Measurements from ENCODE around the gene RAB7A.

The RAB7A gene

GRCh38 chr3:128707928-128708494, 18.0 kb upstream of the RAB7A start:
- H3K4me3 ChIP-seq (ENCODE audit: insufficient read depth, low read length, poor library complexity, severe bottlenecking): no peak overlapping the region
- H3K9me3 ChIP-seq (ENCODE audit: insufficient read depth, low read length): no peaks in the 10 kb centered on the region
- H3K27me3 ChIP-seq (ENCODE audit: low read length): no peaks in the 10 kb centered on the region
- H3K36me3 ChIP-seq (ENCODE audit: low read length): no peaks in the 10 kb centered on the region
- H3F3A ChIP-seq (ENCODE audit: insufficient read depth): no peaks in the 10 kb centered on the region
- H3K9me2 ChIP-seq (replicated peaks; ENCODE audit: insufficient read depth, low read length): no peaks in the 10 kb centered on the region
- H2AFZ ChIP-seq (ENCODE audit: low read depth, low read length, severe bottlenecking): no peak overlapping the region
- H3K4me2 ChIP-seq (ENCODE audit: low read depth, low read length, poor library complexity, severe bottlenecking): no peak overlapping the region
- H3K27ac ChIP-seq (ENCODE audit: low read depth, low read length): no peak overlapping the region
- H3K79me2 ChIP-seq (ENCODE audit: insufficient read depth, low read length): no peaks in the 10 kb centered on the region
- H4K20me1 ChIP-seq (ENCODE audit: low read depth, low read length): no peaks in the 10 kb centered on the region
- no peak for TF ChIP-seq CTCF (IDR thresholded peaks at IDR 0.05; ENCODE audit: insufficient read depth, low read length, poor library complexity, severe bottlenecking)
- no peak for TF ChIP-seq EZH2phosphoT487 (conservative IDR thresholded peaks at IDR 0.05; ENCODE audit: low read length)
- no peak overlapping the region for H3K9ac ChIP-seq (ENCODE audit: low read length)

- H3F3A ChIP-seq (ENCODE audit: insufficient read depth): no peaks in the 10 kb centered on the region
- H4K20me1 ChIP-seq (ENCODE audit: low read depth, low read length): no peaks in the 10 kb centered on the region
- H3K9me2 ChIP-seq (replicated peaks; ENCODE audit: insufficient read depth, low read length): no peaks in the 10 kb centered on the region
- no peak overlapping the region for H2AFZ ChIP-seq (ENCODE audit: low read depth, low read length, severe bottlenecking)
- no peak overlapping the region for H3K9ac ChIP-seq (ENCODE audit: low read length)
- no peak overlapping the region for H3K4me2 ChIP-seq (ENCODE audit: low read depth, low read length, poor library complexity, severe bottlenecking)
- H3K4me3 ChIP-seq (ENCODE audit: insufficient read depth, low read length, poor library complexity, severe bottlenecking): no peak overlapping the region
- no peak overlapping the region for H3K27ac ChIP-seq (ENCODE audit: low read depth, low read length)
- H3K27me3 ChIP-seq (ENCODE audit: low read length): no peaks in the 10 kb centered on the region
- H3K36me3 ChIP-seq (ENCODE audit: low read length): no peaks in the 10 kb centered on the region
- TF ChIP-seq EZH2phosphoT487 (conservative IDR thresholded peaks at IDR 0.05; ENCODE audit: low read length): no peak
- TF ChIP-seq CTCF (IDR thresholded peaks at IDR 0.05; ENCODE audit: insufficient read depth, low read length, poor library complexity, severe bottlenecking): no peak
- H3K9me3 ChIP-seq (ENCODE audit: insufficient read depth, low read length): no peaks in the 10 kb centered on the region
- no peaks in the 10 kb centered on the region for H3K79me2 ChIP-seq (ENCODE audit: insufficient read depth, low read length)
These were observed 16.9 kb upstream of the RAB7A start for GRCh38 chr3:128709038-128709437.

- H3K4me2 ChIP-seq (ENCODE audit: low read depth, low read length, poor library complexity, severe bottlenecking): no peak overlapping the region
- no peaks in the 10 kb centered on the region for H3K9me3 ChIP-seq (ENCODE audit: insufficient read depth, low read length)
- H3K27ac ChIP-seq (ENCODE audit: low read depth, low read length): no peak overlapping the region
These were observed 16.3 kb upstream of the RAB7A start for GRCh38 chr3:128709506-128710210.

More at GRCh38 chr3:128709506-128710210, 16.3 kb upstream of the RAB7A start:
- Histone ChIP-seq H4K20me1 (ENCODE audit: low read depth, low read length) (no peaks in the 10 kb centered on the region), H2AFZ (ENCODE audit: low read depth, low read length, severe bottlenecking) (no peak overlapping the region), H3K27me3 (ENCODE audit: low read length) (no peaks in the 10 kb centered on the region), H3K79me2 (ENCODE audit: insufficient read depth, low read length) (no peaks in the 10 kb centered on the region), H3K4me3 (ENCODE audit: insufficient read depth, low read length, poor library complexity, severe bottlenecking) (no peak overlapping the region), H3K9ac (ENCODE audit: low read length) (no peak overlapping the region), H3F3A (ENCODE audit: insufficient read depth) (no peaks in the 10 kb centered on the region), H3K36me3 (ENCODE audit: low read length) (no peaks in the 10 kb centered on the region), H3K9me2 (replicated peaks; ENCODE audit: insufficient read depth, low read length) (no peaks in the 10 kb centered on the region)
- TF ChIP-seq CTCF (IDR thresholded peaks at IDR 0.05; ENCODE audit: insufficient read depth, low read length, poor library complexity, severe bottlenecking) (no peak), EZH2phosphoT487 (conservative IDR thresholded peaks at IDR 0.05; ENCODE audit: low read length) (no peak)

Data from SU-DHL-6 (cell line).